ENCODE results near the gene CYB5D1.
"Not testable (repeated sequence)": the region's sequence is repeated elsewhere in the genome, so short reads cannot be mapped to it uniquely, and the experiment has no call there.

The CYB5D1 gene, protein sequence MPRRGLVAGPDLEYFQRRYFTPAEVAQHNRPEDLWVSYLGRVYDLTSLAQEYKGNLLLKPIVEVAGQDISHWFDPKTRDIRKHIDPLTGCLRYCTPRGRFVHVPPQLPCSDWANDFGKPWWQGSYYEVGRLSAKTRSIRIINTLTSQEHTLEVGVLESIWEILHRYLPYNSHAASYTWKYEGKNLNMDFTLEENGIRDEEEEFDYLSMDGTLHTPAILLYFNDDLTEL

DNA sequence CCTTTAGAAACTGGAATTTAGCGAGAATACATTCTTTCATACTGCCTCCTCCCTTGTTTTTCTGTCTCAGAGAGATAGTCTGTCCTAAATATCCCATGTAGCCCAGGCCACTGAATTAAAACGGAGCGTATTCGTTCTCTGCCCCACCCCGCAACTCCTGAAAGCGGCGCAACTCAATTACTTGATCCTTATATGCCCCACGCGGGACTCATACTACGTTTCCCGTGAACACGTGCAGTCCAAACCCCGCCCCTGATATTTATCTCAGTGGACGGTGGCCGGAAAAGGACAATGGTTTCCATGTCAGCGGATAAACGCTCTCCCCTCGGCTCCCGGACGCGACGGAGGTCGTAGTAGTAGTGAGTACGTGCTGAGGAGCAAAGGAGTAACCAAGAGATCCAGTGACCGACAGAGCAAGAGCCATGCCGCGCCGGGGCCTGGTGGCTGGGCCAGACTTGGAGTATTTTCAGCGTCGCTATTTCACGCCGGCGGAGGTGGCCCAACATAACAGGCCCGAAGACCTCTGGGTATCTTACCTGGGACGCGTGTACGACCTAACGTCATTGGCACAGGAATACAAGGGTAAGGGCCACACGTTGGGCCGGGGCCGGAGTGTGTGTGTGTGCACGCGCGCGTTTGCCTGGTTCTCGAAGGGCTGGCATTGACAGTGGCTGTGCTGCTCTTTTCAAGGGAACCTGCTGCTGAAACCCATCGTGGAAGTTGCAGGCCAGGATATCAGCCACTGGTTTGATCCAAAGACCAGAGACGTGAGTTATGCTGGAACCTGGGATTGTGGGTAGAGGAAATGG, at the start of gene CYB5D1:
Gene CYB5D1, plus strand, starts transcription at position 291 of the 809 bp plus-strand sequence. Its CDS starts 132 bp downstream, at position 423.
- peaks cover 10% of the 10 kb centered on the region for H3K4me1 Mint-ChIP-seq
- H3K36me3 Mint-ChIP-seq (ENCODE audit: low read depth): peaks cover 20% of the 10 kb centered on the region
- peaks cover 3% of the 10 kb centered on the region for H3K27me3 Mint-ChIP-seq (ENCODE audit: low read depth)
- TF ChIP-seq, protein P1, sequence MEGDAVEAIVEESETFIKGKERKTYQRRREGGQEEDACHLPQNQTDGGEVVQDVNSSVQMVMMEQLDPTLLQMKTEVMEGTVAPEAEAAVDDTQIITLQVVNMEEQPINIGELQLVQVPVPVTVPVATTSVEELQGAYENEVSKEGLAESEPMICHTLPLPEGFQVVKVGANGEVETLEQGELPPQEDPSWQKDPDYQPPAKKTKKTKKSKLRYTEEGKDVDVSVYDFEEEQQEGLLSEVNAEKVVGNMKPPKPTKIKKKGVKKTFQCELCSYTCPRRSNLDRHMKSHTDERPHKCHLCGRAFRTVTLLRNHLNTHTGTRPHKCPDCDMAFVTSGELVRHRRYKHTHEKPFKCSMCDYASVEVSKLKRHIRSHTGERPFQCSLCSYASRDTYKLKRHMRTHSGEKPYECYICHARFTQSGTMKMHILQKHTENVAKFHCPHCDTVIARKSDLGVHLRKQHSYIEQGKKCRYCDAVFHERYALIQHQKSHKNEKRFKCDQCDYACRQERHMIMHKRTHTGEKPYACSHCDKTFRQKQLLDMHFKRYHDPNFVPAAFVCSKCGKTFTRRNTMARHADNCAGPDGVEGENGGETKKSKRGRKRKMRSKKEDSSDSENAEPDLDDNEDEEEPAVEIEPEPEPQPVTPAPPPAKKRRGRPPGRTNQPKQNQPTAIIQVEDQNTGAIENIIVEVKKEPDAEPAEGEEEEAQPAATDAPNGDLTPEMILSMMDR (IDR thresholded peaks at IDR 0.05; ENCODE audit: unreplicated experiment in 3 of 3): no peak
- no peak within 1 kb of the TSS for H3K27ac Mint-ChIP-seq
- no peak within 1 kb of the TSS for H3K4me3 Mint-ChIP-seq
- no peaks in the 10 kb centered on the region for H3K9me3 Mint-ChIP-seq

DNA sequence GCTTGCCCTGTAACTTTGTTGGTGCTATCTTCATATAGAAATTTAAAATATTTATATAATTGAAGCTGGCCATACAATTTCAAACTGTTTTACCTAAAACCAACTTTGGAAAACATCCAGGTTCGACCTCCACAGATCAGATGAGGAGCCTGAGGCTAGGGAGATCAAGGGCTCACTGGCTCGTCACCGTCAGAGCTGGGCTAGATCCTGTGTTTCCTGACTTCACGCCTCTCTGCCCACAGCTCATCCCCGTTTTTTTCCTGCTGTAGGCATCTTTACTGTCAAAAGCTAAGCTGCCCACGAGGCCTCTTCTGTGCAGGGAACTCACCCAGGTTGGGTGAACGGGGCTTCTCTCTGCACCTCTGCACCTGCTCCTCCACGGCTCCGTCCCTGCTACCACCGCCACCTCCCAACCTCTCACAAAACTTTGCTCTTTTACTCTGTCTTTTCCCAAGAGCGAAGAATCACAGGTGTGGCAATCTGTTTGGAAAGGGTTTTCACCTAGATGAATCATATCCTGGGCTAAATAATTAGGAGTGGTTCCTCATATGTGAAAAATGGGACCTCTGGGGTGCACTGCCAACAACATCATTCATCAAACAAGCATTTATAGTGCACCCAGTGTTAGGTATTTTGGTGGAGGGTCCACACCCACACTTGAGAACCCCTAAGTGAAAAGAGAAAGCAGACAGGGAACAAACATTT, 48.6 kb upstream of the CYB5D1 start:
- Mint-ChIP-seq H3K4me3 (no peak overlapping the region), H3K9me3 (no peaks in the 10 kb centered on the region), H3K27ac (no peak overlapping the region), H3K4me1 (no peaks in the 10 kb centered on the region), H3K36me3 (ENCODE audit: low read depth) (no peaks in the 10 kb centered on the region), H3K27me3 (ENCODE audit: low read depth) (peaks cover 17% of the 10 kb centered on the region)
- TF ChIP-seq, protein P1 (IDR thresholded peaks at IDR 0.05; ENCODE audit: unreplicated experiment in 3 of 3): no peak

DNA sequence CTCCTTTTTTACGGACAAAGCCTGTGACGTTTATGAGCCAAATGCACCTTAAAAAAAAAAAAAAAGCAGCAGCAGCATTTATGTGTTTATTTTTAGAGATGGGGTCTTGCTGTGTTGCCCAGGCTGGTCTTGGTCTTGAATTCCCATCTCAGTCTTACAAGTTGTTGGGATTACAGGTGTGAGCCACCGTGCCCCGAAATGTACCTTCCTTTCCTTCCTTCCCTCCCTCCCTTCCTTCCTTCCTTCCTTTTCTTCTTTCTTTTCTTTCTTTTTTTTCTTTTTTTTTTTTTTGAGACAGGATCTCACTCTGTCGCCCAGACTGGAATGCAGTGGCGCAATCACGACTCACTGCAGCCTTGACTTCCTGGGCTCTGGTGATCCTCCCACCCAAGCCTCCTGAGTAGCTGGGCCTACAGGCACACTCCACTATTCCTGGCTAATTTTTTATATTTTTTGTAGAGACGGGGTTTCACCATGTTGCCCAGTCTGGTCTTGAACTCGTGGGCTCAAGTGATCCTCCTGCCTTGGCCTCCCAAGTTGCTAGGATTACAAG, 47.9 kb upstream of the CYB5D1 start:
- H3K4me3 Mint-ChIP-seq: not testable (repeated sequence)

DNA sequence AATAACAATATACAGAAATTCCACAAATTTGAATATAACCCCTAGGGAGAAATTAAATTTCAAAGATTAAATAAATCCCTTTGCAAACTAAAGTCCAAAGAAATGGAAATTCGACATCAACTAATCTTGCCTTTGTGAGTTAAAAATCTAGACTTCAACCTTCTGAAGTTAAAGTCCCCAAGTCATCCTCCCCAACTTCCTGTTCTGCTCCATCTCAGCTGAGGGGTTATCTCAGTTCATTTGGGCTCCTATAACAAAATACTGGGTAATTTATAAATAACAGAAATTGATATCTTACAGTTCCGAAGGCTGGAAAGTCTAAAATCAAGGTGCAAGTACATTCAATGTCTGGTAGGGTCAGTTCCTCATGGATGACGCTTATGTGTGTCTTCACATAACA, 46.6 kb upstream of the CYB5D1 start:
- H3K27ac Mint-ChIP-seq: no peak overlapping the region
- no peaks in the 10 kb centered on the region for H3K36me3 Mint-ChIP-seq (ENCODE audit: low read depth)
- H3K4me1 Mint-ChIP-seq: no peaks in the 10 kb centered on the region
- TF ChIP-seq, protein P1 (IDR thresholded peaks at IDR 0.05; ENCODE audit: unreplicated experiment in 3 of 3): no peak
- no peak overlapping the region for H3K4me3 Mint-ChIP-seq
- no peaks in the 10 kb centered on the region for H3K9me3 Mint-ChIP-seq
- H3K27me3 Mint-ChIP-seq (ENCODE audit: low read depth): peaks cover 16% of the 10 kb centered on the region

More for the DNA sequence above, 47.9 kb upstream of the CYB5D1 start:
- H3K9me3 Mint-ChIP-seq; H3K36me3 Mint-ChIP-seq (ENCODE audit: low read depth); H3K27ac Mint-ChIP-seq; H3K4me1 Mint-ChIP-seq: not testable (repeated sequence)
- peaks cover 16% of the 10 kb centered on the region for H3K27me3 Mint-ChIP-seq (ENCODE audit: low read depth)

DNA sequence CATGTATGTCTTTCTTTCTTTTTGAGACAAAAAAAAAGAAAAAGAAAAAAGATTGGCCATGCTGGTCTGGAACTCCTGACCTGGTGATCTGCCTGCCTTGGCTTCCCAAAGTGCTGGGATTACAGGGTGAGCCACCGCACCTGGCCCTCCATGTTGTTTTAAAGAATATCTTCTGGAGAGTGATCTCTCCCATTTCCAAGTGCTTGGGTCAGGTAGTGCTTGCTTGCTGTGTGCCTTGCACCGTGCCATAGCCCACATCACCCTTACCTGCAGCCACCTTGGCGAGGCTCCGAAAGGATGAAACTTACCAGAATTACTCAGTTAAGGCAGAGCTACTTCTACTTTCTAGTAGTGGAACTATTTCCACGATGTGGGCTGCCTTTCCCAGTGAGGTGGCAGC, 42.8 kb upstream of the CYB5D1 start:
- H3K4me1 Mint-ChIP-seq: no peaks in the 10 kb centered on the region
- H3K27ac Mint-ChIP-seq: no peak overlapping the region
- H3K4me3 Mint-ChIP-seq: no peak overlapping the region
- peaks cover 17% of the 10 kb centered on the region for H3K27me3 Mint-ChIP-seq (ENCODE audit: low read depth)
- TF ChIP-seq, protein P1 (IDR thresholded peaks at IDR 0.05; ENCODE audit: unreplicated experiment in 3 of 3): no peak
- H3K36me3 Mint-ChIP-seq (ENCODE audit: low read depth): no peaks in the 10 kb centered on the region
- H3K9me3 Mint-ChIP-seq: no peaks in the 10 kb centered on the region
